Measurements from ENCODE around the gene NOP56. TPM values are rescaled to one million over a fixed set of nuclear protein-coding genes. Genes with fewer than 3 reads are reported as not detected.

NOP56 gene
- total and polyA plus RNA-seq, 9 of the 15 experiments (the other 6 are each of a cell fraction or from before 2014, with no cell fraction given), result 295 to 697 (median 439) TPM

GRCh38 chr20:2673453-2673852 lies 21.0 kb downstream of the NOP56 start:
- FAIRE-seq (no peak), ATAC-seq (no peak), DNase-seq (ENCODE audit: extremely low read depth in 1 of 4, low spot score in 3 of 4) (no peak)
- POLR2A ChIA-PET, result interaction anchor here (1.8 kb wide), 1 partner anchor 9 kb away, joined by 5 read pairs; the partner anchor contains the start of gene IDH3B
- 7% methylated on average over 3 of the region's 4 CpGs for WGBS (ENCODE audit: insufficient coverage, low coverage, missing lambda C conversion rate)
- no peaks in the 10 kb centered on the region for H3K36me3 ChIP-seq (ENCODE audit: control insufficient read depth, insufficient read depth, low read length)
- H3K9ac ChIP-seq (ENCODE audit: insufficient read depth in 1 of 2, low read depth in 2 of 2, low read length in 2 of 2), result no peak overlapping the region
- H3K4me1 ChIP-seq (replicated peaks in 1 of 2; ENCODE audit: control insufficient read depth in 2 of 2, insufficient read depth in 2 of 2, low read length in 2 of 2), result no peaks in the 10 kb centered on the region; a peak in 1 of 5 replicates
- no peaks in the 10 kb centered on the region for H3K9me3 ChIP-seq (replicated peaks; ENCODE audit: control insufficient read depth, insufficient read depth, low read depth, low read length)
- no peaks in the 10 kb centered on the region for H4K20me1 ChIP-seq (replicated peaks; ENCODE audit: control insufficient read depth, insufficient read depth, low read length)
- H3K4me2 ChIP-seq (ENCODE audit: insufficient read depth, low read length), result no peak overlapping the region
- CTCF ChIA-PET (ENCODE audit: low intra/inter-chr PET ratio), result interaction anchor here (0.6 to 1.3 kb wide), 5 partner anchors 27 to 1645 kb away, joined by 3 to 6 read pairs (median 5); no protein-coding TSS in a partner anchor
- in situ Hi-C loops (cut with MboI) (no loop called here), intact Hi-C loops (cut with micrococcal nuclease) (no loop called here)
- H3K9me1 ChIP-seq (ENCODE audit: control insufficient read depth, insufficient read depth, low read length), result no peaks in the 10 kb centered on the region
- no peak overlapping the region for H2AFZ ChIP-seq (ENCODE audit: low read depth, low read length)
- no peak overlapping the region for H3K4me3 ChIP-seq
- BruUV-seq (replicated peaks), result no TSS peak
- H3K27me3 ChIP-seq (ENCODE audit: control insufficient read depth in 2 of 2, insufficient read depth in 2 of 2, low read length in 2 of 2), result no peaks in the 10 kb centered on the region; a peak in 1 of 5 replicates
- no peaks in the 10 kb centered on the region for H3K79me2 ChIP-seq (ENCODE audit: control insufficient read depth, insufficient read depth, low read length)
- no peak overlapping the region for H3K27ac ChIP-seq (ENCODE audit: extremely low read depth, low read depth, low read length)
- TF ChIP-seq CCAR2 (IDR thresholded peaks at IDR 0.05; ENCODE audit: low read depth, low read length) (no peak), SMAD3 (CRISPR knock-in tag; conservative IDR thresholded peaks at IDR 0.05) (no peak), HMGXB4 (CRISPR knock-in tag; IDR thresholded peaks at IDR 0.05) (no peak), ETV6 (IDR thresholded peaks at IDR 0.05; ENCODE audit: borderline replicate concordance in 1 of 2, low read depth in 2 of 2, low read length in 1 of 2) (no peak), ETV6 (CRISPR knock-in tag; IDR thresholded peaks at IDR 0.05; ENCODE audit: borderline replicate concordance) (no peak), MXI1 (IDR thresholded peaks at IDR 0.05; ENCODE audit: low read depth, low read length) (no peak), KLF13 (tag; IDR thresholded peaks at IDR 0.05; ENCODE audit: borderline replicate concordance, low read depth) (no peak), E2F3 (CRISPR knock-in tag; IDR thresholded peaks at IDR 0.05) (no peak), ZNF780A (CRISPR knock-in tag; IDR thresholded peaks at IDR 0.05) (no peak), CREB1 (IDR thresholded peaks at IDR 0.05) (no peak), CREB1 (CRISPR knock-in tag; IDR thresholded peaks at IDR 0.05) (no peak), TAF7 (tag; IDR thresholded peaks at IDR 0.05) (no peak), CEBPG (CRISPR knock-in tag; IDR thresholded peaks at IDR 0.05) (no peak), CEBPG (tag; conservative IDR thresholded peaks at IDR 0.05 in 1 of 2, IDR thresholded peaks at IDR 0.05 in 1 of 2) (no peak)
- TF ChIP-seq, protein P1, sequence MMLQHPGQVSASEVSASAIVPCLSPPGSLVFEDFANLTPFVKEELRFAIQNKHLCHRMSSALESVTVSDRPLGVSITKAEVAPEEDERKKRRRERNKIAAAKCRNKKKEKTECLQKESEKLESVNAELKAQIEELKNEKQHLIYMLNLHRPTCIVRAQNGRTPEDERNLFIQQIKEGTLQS (IDR thresholded peaks at IDR 0.05), result no peak
- TF ChIP-seq, protein P1 (CRISPR knock-in tag; conservative IDR thresholded peaks at IDR 0.05), result no peak

Data from K562 (cell line).